ENCODE results near the gene HTR7. TPM values are rescaled to one million over a fixed set of nuclear protein-coding genes. Genes with fewer than 3 reads are reported as not detected.

Gene HTR7
- total and polyA plus RNA-seq, 2 of the 4 experiments (the other 2 are of a cell fraction), result 0.43 to 0.72 TPM

DNA sequence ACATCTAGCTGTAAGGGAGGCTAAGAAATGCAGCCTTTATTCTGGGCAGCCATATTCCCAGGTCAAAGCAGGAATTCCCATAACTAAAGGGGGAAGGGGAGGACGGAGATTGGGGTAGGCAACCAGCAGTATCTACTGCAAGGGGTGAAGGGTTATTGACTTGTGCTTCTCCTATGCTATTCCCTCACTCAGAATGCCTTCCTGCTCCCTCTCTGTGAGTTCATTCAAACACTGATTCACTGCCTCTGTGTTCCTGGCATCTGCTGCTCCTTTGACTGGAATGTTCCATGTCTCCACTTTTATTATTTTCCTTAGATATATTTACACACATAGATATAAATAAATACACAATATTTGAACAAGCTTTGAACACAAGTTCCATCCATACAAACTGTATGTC, 11.1 kb downstream of the HTR7 start:
- H4K5ac ChIP-seq (ENCODE audit: low read depth, low read length), result no peak overlapping the region
- H3K4ac ChIP-seq (ENCODE audit: low read depth, low read length), result no peak overlapping the region
- no peak overlapping the region for H3K14ac ChIP-seq (replicated peaks; ENCODE audit: low read depth, low read length)
- no peak overlapping the region for H2BK120ac ChIP-seq (ENCODE audit: low read depth, low read length)
- no peak overlapping the region for H3K23ac ChIP-seq (ENCODE audit: low read depth, low read length)
- no peaks in the 10 kb centered on the region for H3K9me1 ChIP-seq (ENCODE audit: insufficient read depth, low read length)
- dilution Hi-C loops (cut with HindIII; ENCODE audit: low sequenced_read_pairs, unreplicated experiment) (no loop called here), intact Hi-C loops (cut with micrococcal nuclease) (no loop called here), in situ Hi-C loops (cut with MboI; ENCODE audit: low sequenced_read_pairs) (no loop called here)
- H3K9me3 ChIP-seq (ENCODE audit: control insufficient read depth, insufficient read depth, low read length), result 0 out of 2 replicates have a peak, but pooled peaks cover 2% of the 10 kb centered on the region
- no peaks in the 10 kb centered on the region for H3K79me1 ChIP-seq (ENCODE audit: low read depth in 1 of 2, low read length in 2 of 2)
- POLR2A ChIA-PET (ENCODE audit: unreplicated experiment), result no interaction called here
- TF ChIP-seq CHD1 (IDR thresholded peaks at IDR 0.05; ENCODE audit: low read depth, low read length), result no peak
- TF ChIP-seq RAD21 (IDR thresholded peaks at IDR 0.05; ENCODE audit: low read length), result no peak
- no peak for TF ChIP-seq SMC3 (IDR thresholded peaks at IDR 0.05; ENCODE audit: low read depth, low read length)
- no peak for TF ChIP-seq RFX5 (IDR thresholded peaks at IDR 0.05; ENCODE audit: low read depth, low read length)
- TF ChIP-seq, protein P1, sequence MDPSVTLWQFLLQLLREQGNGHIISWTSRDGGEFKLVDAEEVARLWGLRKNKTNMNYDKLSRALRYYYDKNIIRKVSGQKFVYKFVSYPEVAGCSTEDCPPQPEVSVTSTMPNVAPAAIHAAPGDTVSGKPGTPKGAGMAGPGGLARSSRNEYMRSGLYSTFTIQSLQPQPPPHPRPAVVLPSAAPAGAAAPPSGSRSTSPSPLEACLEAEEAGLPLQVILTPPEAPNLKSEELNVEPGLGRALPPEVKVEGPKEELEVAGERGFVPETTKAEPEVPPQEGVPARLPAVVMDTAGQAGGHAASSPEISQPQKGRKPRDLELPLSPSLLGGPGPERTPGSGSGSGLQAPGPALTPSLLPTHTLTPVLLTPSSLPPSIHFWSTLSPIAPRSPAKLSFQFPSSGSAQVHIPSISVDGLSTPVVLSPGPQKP (IDR thresholded peaks at IDR 0.05; ENCODE audit: borderline replicate concordance, low read depth, low read length), result no peak
- TF ChIP-seq, protein P2, sequence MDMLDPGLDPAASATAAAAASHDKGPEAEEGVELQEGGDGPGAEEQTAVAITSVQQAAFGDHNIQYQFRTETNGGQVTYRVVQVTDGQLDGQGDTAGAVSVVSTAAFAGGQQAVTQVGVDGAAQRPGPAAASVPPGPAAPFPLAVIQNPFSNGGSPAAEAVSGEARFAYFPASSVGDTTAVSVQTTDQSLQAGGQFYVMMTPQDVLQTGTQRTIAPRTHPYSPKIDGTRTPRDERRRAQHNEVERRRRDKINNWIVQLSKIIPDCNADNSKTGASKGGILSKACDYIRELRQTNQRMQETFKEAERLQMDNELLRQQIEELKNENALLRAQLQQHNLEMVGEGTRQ (IDR thresholded peaks at IDR 0.05; ENCODE audit: low read depth, low read length), result no peak
- no peak for TF ChIP-seq POLR2A (IDR thresholded peaks at IDR 0.05; ENCODE audit: low read depth, low read length)
- no peak for TF ChIP-seq MAFK (IDR thresholded peaks at IDR 0.05; ENCODE audit: low read depth, low read length)
- TF ChIP-seq FOS (IDR thresholded peaks at IDR 0.05; ENCODE audit: low read depth, low read length), result no peak
- TF ChIP-seq RCOR1 (IDR thresholded peaks at IDR 0.05; ENCODE audit: insufficient replicate concordance, low read length), result no peak
- no peak for TF ChIP-seq CEBPB (IDR thresholded peaks at IDR 0.05; ENCODE audit: low read depth, low read length)
- TF ChIP-seq NFE2L2 (IDR thresholded peaks at IDR 0.05; ENCODE audit: low read depth, low read length), result no peak
- TF ChIP-seq MXI1 (IDR thresholded peaks at IDR 0.05; ENCODE audit: borderline replicate concordance, low read depth, low read length), result no peak
- no peak overlapping the region for H3K4me2 ChIP-seq (ENCODE audit: low read depth, low read length)
- no peak overlapping the region for H3K9ac ChIP-seq (ENCODE audit: low read depth, low read length)
- H2AFZ ChIP-seq (replicated peaks; ENCODE audit: low read length, poor library complexity), result no peak overlapping the region
- no peaks in the 10 kb centered on the region for H3K36me3 ChIP-seq (ENCODE audit: control insufficient read depth, insufficient read depth, low read length)
- no peak overlapping the region for H2BK15ac ChIP-seq (ENCODE audit: low read depth, low read length)
- no CpG with 5 or more reads among the region's 1 CpG for WGBS, 2 experiments (ENCODE audit: extremely low coverage in 2 of 2, insufficient read length in 1 of 2)
- no peak overlapping the region for H3K56ac ChIP-seq (ENCODE audit: extremely low read depth, insufficient read depth, low read length)
- no peak overlapping the region for H4K8ac ChIP-seq (ENCODE audit: low read depth in 2 of 2, low read length in 2 of 2)
- DNase-seq (peak; percentile 9), ATAC-seq (ENCODE audit: low read depth) (peak; percentile 54)
- H4K91ac ChIP-seq (ENCODE audit: insufficient read depth, low read depth, low read length), result no peak overlapping the region
- H2AK5ac ChIP-seq (ENCODE audit: low read depth, low read length), result no peak overlapping the region
- H3K27me3 ChIP-seq (ENCODE audit: control insufficient read depth, insufficient read depth, low read length), result peaks cover 2% of the 10 kb centered on the region; the same call in 1 of the 2 replicates
- no TSS peak for BruUV-seq (replicated peaks)
- H2BK5ac ChIP-seq (ENCODE audit: low read depth, low read length, poor library complexity, severe bottlenecking), result no peak overlapping the region
- no peak overlapping the region for H3K18ac ChIP-seq (ENCODE audit: low read depth, low read length)
- H3K4me1 ChIP-seq (ENCODE audit: control insufficient read depth, insufficient read depth, low read length), result no peaks in the 10 kb centered on the region
- CTCF ChIA-PET, result no interaction called here
- no peak overlapping the region for H3K27ac ChIP-seq (ENCODE audit: insufficient read depth, low read length)
- no peak overlapping the region for H3K4me3 ChIP-seq (ENCODE audit: insufficient read depth, low read depth, low read length)
- no peak overlapping the region for H2BK20ac ChIP-seq (ENCODE audit: low read depth, low read length)
- no peak overlapping the region for H2AK9ac ChIP-seq (replicated peaks; ENCODE audit: low read depth, low read length, poor library complexity)
- no peaks in the 10 kb centered on the region for H4K20me1 ChIP-seq (ENCODE audit: insufficient read depth, low read length)

Data from IMR-90 (cell line).